ENCODE measurements around the gene DHRS4L2.
"Not testable (repeated sequence)": the region's sequence is repeated elsewhere in the genome, so short reads cannot be mapped to it uniquely, and the experiment has no call there.

DNA sequence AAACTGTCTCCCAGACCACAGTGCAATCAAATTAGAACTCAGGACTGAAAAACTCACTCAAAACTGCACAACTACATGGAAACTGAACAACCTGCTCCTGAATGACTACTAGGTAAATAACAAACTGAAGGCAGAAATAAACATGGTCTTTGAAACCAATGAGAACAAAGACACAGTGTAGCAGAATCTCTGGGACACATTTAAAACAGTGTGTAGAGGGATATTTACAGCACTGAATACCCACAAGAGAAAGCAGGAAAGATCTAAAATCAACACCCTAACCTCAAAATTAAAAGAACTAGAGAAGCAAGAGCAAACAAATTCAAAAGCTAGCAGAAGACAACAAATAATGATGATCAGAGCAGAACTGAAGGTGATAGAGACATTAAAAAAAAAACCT, 14.7 kb upstream of the DHRS4L2 start:
- not testable (repeated sequence) for TF ChIP-seq EZH2phosphoT487 (IDR thresholded peaks at IDR 0.05; ENCODE audit: low read length)
- TF ChIP-seq, protein P1, sequence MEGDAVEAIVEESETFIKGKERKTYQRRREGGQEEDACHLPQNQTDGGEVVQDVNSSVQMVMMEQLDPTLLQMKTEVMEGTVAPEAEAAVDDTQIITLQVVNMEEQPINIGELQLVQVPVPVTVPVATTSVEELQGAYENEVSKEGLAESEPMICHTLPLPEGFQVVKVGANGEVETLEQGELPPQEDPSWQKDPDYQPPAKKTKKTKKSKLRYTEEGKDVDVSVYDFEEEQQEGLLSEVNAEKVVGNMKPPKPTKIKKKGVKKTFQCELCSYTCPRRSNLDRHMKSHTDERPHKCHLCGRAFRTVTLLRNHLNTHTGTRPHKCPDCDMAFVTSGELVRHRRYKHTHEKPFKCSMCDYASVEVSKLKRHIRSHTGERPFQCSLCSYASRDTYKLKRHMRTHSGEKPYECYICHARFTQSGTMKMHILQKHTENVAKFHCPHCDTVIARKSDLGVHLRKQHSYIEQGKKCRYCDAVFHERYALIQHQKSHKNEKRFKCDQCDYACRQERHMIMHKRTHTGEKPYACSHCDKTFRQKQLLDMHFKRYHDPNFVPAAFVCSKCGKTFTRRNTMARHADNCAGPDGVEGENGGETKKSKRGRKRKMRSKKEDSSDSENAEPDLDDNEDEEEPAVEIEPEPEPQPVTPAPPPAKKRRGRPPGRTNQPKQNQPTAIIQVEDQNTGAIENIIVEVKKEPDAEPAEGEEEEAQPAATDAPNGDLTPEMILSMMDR (IDR thresholded peaks at IDR 0.05; ENCODE audit: low read length), result not testable (repeated sequence)

Data from MM.1S (cell line).